GM19328 (cell line): ENCODE data around the gene CCHCR1.
"Not testable (repeated sequence)": the region's sequence is repeated elsewhere in the genome, so short reads cannot be mapped to it uniquely, and the experiment has no call there.

ENCODE experiments used
- ATAC-seq: cut with Tn5 transposase; IDR thresholded peaks from one replicate; pipeline ENCODE4 v1.9.1; 2021; ENCODE audit warnings: mild to moderate bottlenecking, moderate library complexity; ENCODE audit not compliant: unreplicated experiment

The CCHCR1 gene

GRCh38 chr6:31183287-31183686 lies 25.7 kb upstream of the CCHCR1 start:
- not testable (repeated sequence) for ATAC-seq

GRCh38 chr6:31180500-31180899 lies 22.9 kb upstream of the CCHCR1 start:
- ATAC-seq = peak; percentile 98

- ATAC-seq = no peak
Measured at GRCh38 chr6:31179896-31180295, 22.3 kb upstream of the CCHCR1 start.

GRCh38 chr6:31179042-31179386 lies 21.4 kb upstream of the CCHCR1 start:
- no peak for ATAC-seq

GRCh38 chr6:31178143-31179041 lies 20.8 kb upstream of the CCHCR1 start:
- no peak for ATAC-seq

GRCh38 chr6:31175971-31176370 lies 18.4 kb upstream of the CCHCR1 start:
- ATAC-seq = no peak

- ATAC-seq = no peak
Measured at GRCh38 chr6:31174378-31174777, 16.8 kb upstream of the CCHCR1 start.

- no peak for ATAC-seq
Measured at GRCh38 chr6:31173406-31173805, 15.8 kb upstream of the CCHCR1 start.

- no peak for ATAC-seq
Measured at GRCh38 chr6:31172973-31173384, 15.4 kb upstream of the CCHCR1 start.

GRCh38 chr6:31171931-31172905 lies 14.6 kb upstream of the CCHCR1 start:
- no peak for ATAC-seq

GRCh38 chr6:31170987-31171671 lies 13.5 kb upstream of the CCHCR1 start:
- ATAC-seq = no peak

GRCh38 chr6:31170600-31170881 lies 12.9 kb upstream of the CCHCR1 start, which contains the start of gene POU5F1:
TSS of gene POU5F1 (minus strand) at chr6:31170682. CDS start at chr6:31170620, 62 bp downstream.
- no peak for ATAC-seq

- not testable (repeated sequence) for ATAC-seq
Measured at GRCh38 chr6:31169858-31170599, 12.4 kb upstream of the CCHCR1 start.

- no peak for ATAC-seq
Measured at GRCh38 chr6:31169123-31169857, 11.7 kb upstream of the CCHCR1 start.

- ATAC-seq = no peak
Measured at GRCh38 chr6:31168606-31169005, 11.0 kb upstream of the CCHCR1 start.

GRCh38 chr6:31165986-31166385 lies 8.4 kb upstream of the CCHCR1 start:
- no peak for ATAC-seq

- peak; percentile 67 for ATAC-seq
Measured at GRCh38 chr6:31165064-31165832, 7.6 kb upstream of the CCHCR1 start.

- ATAC-seq = peak; percentile 7
Measured at GRCh38 chr6:31164475-31165063, 7.0 kb upstream of the CCHCR1 start.

- no peak for ATAC-seq
Measured at GRCh38 chr6:31163922-31164321, 6.3 kb upstream of the CCHCR1 start.
